T-cell (primary cell): ENCODE results near the gene ZNF213. TPM values are rescaled to one million over a fixed set of nuclear protein-coding genes. Genes with fewer than 3 reads are reported as not detected.
A peak's percentile ranks its signal among the peaks of the same experiment; 100 is the strongest.

Experiments used
- ATAC-seq, 4 experiments: fragments of 200-7000 bp in 3 of 4; fragments of 150-1000 bp in 1 of 4; cut with Tn5 transposase; replicated peaks in 1 of 4; 1 replicate in 3 of 4; 2 replicates in 1 of 4; pipeline ENCODE4 v1.10.0; 2021; ENCODE audit warnings: moderate library complexity in 3 of 4, mild to moderate bottlenecking in 2 of 4, moderate number of reproducible peaks in 1 of 4
- CTCF ChIA-PET, 2 donors: fragments of 300-600 bp; sonication (Branson Sonifier 250); formaldehyde crosslinking; loops; one replicate each; lab custom pipeline; 2022; ENCODE audit warnings: antibody characterized with exemption in 2 of 2; lab: Charles Lee
- POLR2A ChIA-PET, 2 donors: fragments of 300-600 bp; sonication (Branson Sonifier 250); formaldehyde crosslinking; loops; one replicate each; lab custom pipeline; 2022; ENCODE audit warnings: antibody characterized with exemption in 2 of 2; lab: Charles Lee
- DNase-seq, 35 experiments: peaks; one replicate each; pipeline versions ENCODE4 v3.0.0 to v3.0.0-alpha.2; 2013 to 2023
- H3K27ac ChIP-seq: one replicate; pipeline ENCODE4 v1.5.1; 2013; ENCODE audit warnings: low read length
- H3K27me3 ChIP-seq, 2 experiments: replicated peaks in 1 of 2; 1 replicate in 1 of 2; 2 replicates in 1 of 2; pipeline versions ENCODE4 v1.6.1 to v1.7.0; 2013; ENCODE audit warnings: low read length in 1 of 2, mixed read lengths in 1 of 2; ENCODE audit not compliant: control insufficient read depth in 2 of 2, insufficient read depth in 2 of 2; ENCODE audit errors: extremely low read depth in 1 of 2
- H3K36me3 ChIP-seq, 2 donors: 1 replicate in 1 of 2; 2 replicates in 1 of 2; pipeline versions ENCODE4 v1.6.1 to v1.7.0; 2013; ENCODE audit warnings: low read length in 1 of 2; ENCODE audit not compliant: control insufficient read depth in 2 of 2, insufficient read depth in 1 of 2; ENCODE audit errors: extremely low read depth in 1 of 2
- H3K4me1 ChIP-seq, 2 experiments: 1 replicate in 1 of 2; 2 replicates in 1 of 2; pipeline versions ENCODE4 v1.6.1 to v1.7.0; 2013; ENCODE audit warnings: low read length in 2 of 2, mixed read lengths in 1 of 2; ENCODE audit not compliant: insufficient read depth in 2 of 2, control insufficient read depth in 1 of 2; ENCODE audit errors: extremely low read depth in 1 of 2
- H3K4me3 ChIP-seq, 2 donors: 1 replicate in 1 of 2; 2 replicates in 1 of 2; pipeline versions ENCODE4 v1.5.1 to v1.7.0; 2013; ENCODE audit warnings: mild to moderate bottlenecking in 2 of 2, low read length in 1 of 2, moderate library complexity in 1 of 2; ENCODE audit not compliant: control insufficient read depth in 1 of 2; ENCODE audit errors: extremely low read depth in 1 of 2
- H3K9me3 ChIP-seq: 2 replicates; pipeline ENCODE4 v1.7.0; 2013
- H3K27ac Mint-ChIP-seq, 2 donors: one replicate each; pipeline ENCODE4 v1.8.0; 2020 to 2021; ENCODE audit warnings: mild to moderate bottlenecking in 2 of 2, mixed read lengths in 2 of 2
- H3K27me3 Mint-ChIP-seq, 2 donors: one replicate each; pipeline ENCODE4 v1.8.0; 2021 to 2022; ENCODE audit warnings: mixed read lengths in 2 of 2
- H3K36me3 Mint-ChIP-seq: one replicate; pipeline ENCODE4 v1.8.0; 2021; ENCODE audit warnings: mixed read lengths
- H3K4me1 Mint-ChIP-seq, 3 donors: one replicate each; pipeline ENCODE4 v1.8.0; 2020 to 2022; ENCODE audit warnings: mixed read lengths in 3 of 3, mild to moderate bottlenecking in 1 of 3
- H3K4me3 Mint-ChIP-seq, 3 donors: one replicate each; pipeline ENCODE4 v1.8.0; 2020 to 2022; ENCODE audit warnings: mild to moderate bottlenecking in 3 of 3, mixed read lengths in 3 of 3, moderate library complexity in 3 of 3
- H3K9me3 Mint-ChIP-seq, 3 donors: one replicate each; pipeline ENCODE4 v1.8.0; 2020 to 2022; ENCODE audit warnings: mixed read lengths in 3 of 3
- WGBS: methylation state at CpG from one replicate; pipeline ENCODE4 v1.1.5; 2013; ENCODE audit warnings: missing lambda C conversion rate; ENCODE audit not compliant: insufficient coverage; 5-methylcytosine and 5-hydroxymethylcytosine counted together
- total RNA-seq, 35 experiments: library from RNA in 6 of 35; stranded (reverse) in 6 of 35; fragments of 120-200 nt in 1 of 35; gene quantifications; one replicate each; pipeline versions ENCODE4 v1.2.1 to v1.2.4 and lab custom pipeline; 2013 to 2026

ZNF213 gene
- total RNA-seq, 5 donors from 2014 or later (not counting 1 experiment from before 2014, with no cell fraction given) = 3.1 to 16.9 (median 12.8) TPM

DNA sequence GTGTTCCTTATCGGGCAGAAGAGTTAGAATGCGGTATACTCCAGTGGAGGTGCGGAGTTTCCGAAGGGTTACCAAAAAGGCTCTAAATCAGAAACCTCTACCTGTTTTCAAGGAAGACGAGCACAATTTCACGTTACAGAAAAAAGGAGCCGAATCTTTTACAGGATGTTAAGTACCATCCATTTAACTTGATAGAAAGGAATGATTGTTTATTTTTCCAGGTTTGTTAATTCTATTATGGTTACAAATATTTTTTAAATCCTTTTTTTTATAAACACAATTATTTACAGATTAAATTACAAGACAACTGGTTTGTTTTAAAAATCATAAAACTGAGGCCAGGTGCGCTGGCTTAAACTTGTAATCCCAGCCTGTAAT is 18.2 kb downstream of the ZNF213 start:
- H3K27ac Mint-ChIP-seq = peak overlapping the region; percentile 79 to 94
- H3K4me3 Mint-ChIP-seq = peak overlapping the region; percentile 71 to 93 (median 81)
- ChIA-PET POLR2A (interaction anchor here in 1 of 2 donors (0.6 kb wide), 1 partner anchor 893 kb away, joined by 18 read pairs; no protein-coding TSS in a partner anchor), CTCF (no interaction called here)
- WGBS = no CpG with 5 or more reads among the region's 8 CpGs
- Histone ChIP-seq H3K27ac (peak overlapping the region; percentile 42), H3K36me3 (no peaks in the 10 kb centered on the region), H3K9me3 (no peaks in the 10 kb centered on the region), H3K4me3 (no peak overlapping the region), H3K4me1 (peaks cover 11 to 50% of the 10 kb centered on the region in 2 experiments), H3K27me3 (peaks cover 0 to 14% of the 10 kb centered on the region in 2 experiments)
- peaks cover 30 to 35% (median 32%) of the 10 kb centered on the region in 3 donors for H3K4me1 Mint-ChIP-seq
- DNase-seq (no peak), ATAC-seq (no peak)
- peaks cover 0 to 25% (median 2%) of the 10 kb centered on the region in 3 donors for H3K9me3 Mint-ChIP-seq
- H3K27me3 Mint-ChIP-seq = peaks cover 0 to 5% of the 10 kb centered on the region in 2 donors
- H3K36me3 Mint-ChIP-seq = no peaks in the 10 kb centered on the region

DNA sequence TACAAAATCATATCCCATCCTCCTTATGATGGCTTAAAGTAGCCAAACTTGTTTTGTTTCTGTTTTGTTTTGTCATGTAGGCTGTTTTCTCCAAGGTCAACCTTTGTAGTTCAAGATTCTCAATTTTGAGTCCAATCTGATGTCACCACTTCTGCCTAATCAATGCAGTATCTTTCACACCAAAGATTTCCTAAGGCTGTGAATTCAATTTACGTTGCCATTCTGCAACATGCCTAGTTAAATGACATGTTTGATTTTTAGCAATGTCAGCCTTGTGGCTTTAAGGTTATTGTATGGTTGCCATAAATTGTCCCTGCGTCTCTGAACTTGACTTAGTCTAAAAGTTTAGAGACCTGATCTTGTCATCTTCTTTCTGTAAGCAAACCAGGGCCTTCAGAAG is 20.4 kb downstream of the ZNF213 start:
- 92% methylated on average over 1 of the region's 2 CpGs for WGBS
- Mint-ChIP-seq H3K9me3 (peaks cover 0 to 25% (median 2%) of the 10 kb centered on the region in 3 donors), H3K36me3 (no peaks in the 10 kb centered on the region), H3K4me3 (no peak overlapping the region), H3K27me3 (peaks cover 0 to 5% of the 10 kb centered on the region in 2 donors), H3K4me1 (peaks cover 36 to 42% (median 40%) of the 10 kb centered on the region in 3 donors), H3K27ac (peak overlapping the region; percentile 61 to 66)
- no peaks in the 10 kb centered on the region for H3K36me3 ChIP-seq
- DNase-seq = no peak
- H3K27ac ChIP-seq = no peak overlapping the region
- ChIA-PET POLR2A (no interaction called here), CTCF (no interaction called here)
- ATAC-seq = no peak
- peaks cover 0 to 17% of the 10 kb centered on the region in 2 experiments for H3K27me3 ChIP-seq
- H3K4me3 ChIP-seq = no peak overlapping the region
- H3K4me1 ChIP-seq = peaks cover 17 to 52% of the 10 kb centered on the region in 2 experiments
- H3K9me3 ChIP-seq = no peaks in the 10 kb centered on the region

DNA sequence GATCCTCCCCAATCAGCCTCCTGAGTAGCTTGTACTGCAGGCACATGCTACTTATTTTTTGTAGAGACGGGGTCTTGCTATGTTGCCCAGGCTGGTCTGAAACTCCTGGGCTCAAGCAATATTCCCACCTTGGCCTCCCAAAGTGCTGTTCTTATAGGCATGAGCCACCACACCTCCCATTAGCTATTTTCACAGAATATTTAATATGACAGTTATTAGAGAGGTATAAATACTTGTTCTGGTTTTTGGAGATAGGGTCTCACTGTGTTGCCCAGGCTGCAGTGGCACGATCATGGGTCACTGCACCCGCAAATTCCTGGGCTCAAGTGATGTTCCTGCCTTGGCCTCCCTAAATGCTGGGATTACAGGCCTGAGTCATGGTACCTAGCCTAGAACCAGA is 21.1 kb downstream of the ZNF213 start:
- Mint-ChIP-seq H3K4me3 (no peak overlapping the region), H3K4me1 (peaks cover 32 to 39% (median 34%) of the 10 kb centered on the region in 3 donors), H3K9me3 (peaks cover 0 to 25% (median 2%) of the 10 kb centered on the region in 3 donors), H3K36me3 (no peaks in the 10 kb centered on the region), H3K27ac (no peak overlapping the region), H3K27me3 (peaks cover 0 to 5% of the 10 kb centered on the region in 2 donors)
- Histone ChIP-seq H3K36me3 (no peaks in the 10 kb centered on the region), H3K27ac (no peak overlapping the region), H3K9me3 (no peaks in the 10 kb centered on the region), H3K4me3 (no peak overlapping the region), H3K27me3 (peaks cover 0 to 15% of the 10 kb centered on the region in 2 experiments), H3K4me1 (peaks cover 14 to 47% of the 10 kb centered on the region in 2 experiments)
- DNase-seq = no peak
- ATAC-seq = no peak
- POLR2A ChIA-PET = no interaction called here
- 100% methylated on average over 2 of the region's 3 CpGs for WGBS
- CTCF ChIA-PET = no interaction called here

DNA sequence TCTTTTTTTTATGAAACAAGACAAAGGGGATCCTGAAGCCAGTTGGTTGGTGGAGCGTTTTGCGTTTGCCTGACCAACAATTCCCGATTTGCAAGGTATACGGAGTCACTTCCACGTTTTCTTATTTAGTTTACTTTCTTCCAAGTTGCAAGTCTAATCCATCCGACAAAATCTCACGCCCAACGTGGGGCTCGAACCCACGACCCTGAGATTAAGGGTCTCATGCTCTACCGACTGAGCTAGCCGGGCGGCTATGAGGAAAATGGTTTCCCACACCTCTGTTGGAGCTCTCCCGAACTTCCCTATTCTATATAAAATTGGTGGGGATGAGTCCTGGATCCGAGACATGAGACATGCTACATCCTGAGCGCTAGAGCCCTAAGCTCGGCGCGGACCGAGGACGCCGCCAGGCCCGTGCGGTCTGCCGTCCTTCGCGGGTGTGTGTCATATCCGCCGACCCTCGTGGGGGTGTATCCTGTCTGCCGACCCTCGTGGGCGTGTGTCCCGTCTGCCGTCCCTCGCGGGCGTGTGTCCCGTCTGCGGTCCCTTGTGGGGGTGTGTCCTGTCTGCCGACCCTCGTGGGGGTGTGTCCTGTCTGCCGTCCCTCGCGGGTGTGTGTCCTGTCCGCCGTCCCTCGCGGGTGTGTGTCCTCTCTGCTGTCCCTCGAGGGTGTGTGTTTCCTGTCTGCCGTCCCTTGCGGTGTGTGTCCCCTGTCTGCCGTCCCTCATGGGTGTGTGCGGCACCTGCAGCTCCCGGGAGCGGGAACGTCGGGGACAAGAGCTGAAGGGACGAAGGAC is 22.6 kb downstream of the ZNF213 start:
- no peaks in the 10 kb centered on the region for H3K9me3 ChIP-seq
- H3K27me3 ChIP-seq = peaks cover 0 to 8% of the 10 kb centered on the region in 2 experiments
- H3K27ac Mint-ChIP-seq = peak overlapping the region; percentile 88 to 90
- H3K36me3 Mint-ChIP-seq = no peaks in the 10 kb centered on the region
- peak overlapping the region; percentile 87 to 96 (median 91) for H3K4me3 Mint-ChIP-seq
- H3K9me3 Mint-ChIP-seq = peaks cover 0 to 24% (median 2%) of the 10 kb centered on the region in 3 donors
- H3K4me1 Mint-ChIP-seq = peaks cover 27 to 34% (median 30%) of the 10 kb centered on the region in 3 donors
- H3K4me1 ChIP-seq = peaks cover 12 to 33% of the 10 kb centered on the region in 2 experiments
- ATAC-seq = peak; percentile 1 to 11 (median 6)
- WGBS = 2% methylated on average over 48 of the region's 59 CpGs
- H3K27ac ChIP-seq = peak overlapping the region; percentile 69
- DNase-seq = peak in 21 of 35 experiments; percentile 15 to 70 (median 38)
- H3K36me3 ChIP-seq = no peaks in the 10 kb centered on the region
- H3K27me3 Mint-ChIP-seq = peaks cover 0 to 4% of the 10 kb centered on the region in 2 donors
- H3K4me3 ChIP-seq = peak overlapping the region; percentile 57 to 67
- CTCF ChIA-PET = interaction anchor here (0.6 to 1.4 kb wide), 2 partner anchors 7 to 56 kb away, joined by 6 to 8 read pairs; no protein-coding TSS in a partner anchor
- POLR2A ChIA-PET = interaction anchor here in 1 of 2 donors (0.7 kb wide), 1 partner anchor 156 kb away, joined by 3 read pairs; no protein-coding TSS in a partner anchor

- peaks cover 0 to 20% (median 2%) of the 10 kb centered on the region in 3 donors for H3K9me3 Mint-ChIP-seq
- peak overlapping the region; percentile 87 to 96 (median 91) for H3K4me3 Mint-ChIP-seq
- peak overlapping the region; percentile 88 to 90 for H3K27ac Mint-ChIP-seq
- ATAC-seq (peak; percentile 12 to 20 (median 15)), DNase-seq (no peak)
- Histone ChIP-seq H3K36me3 (no peaks in the 10 kb centered on the region), H3K4me1 (peaks cover 12 to 30% of the 10 kb centered on the region in 2 experiments), H3K9me3 (no peaks in the 10 kb centered on the region), H3K4me3 (peak overlapping the region; percentile 57 to 67), H3K27ac (peak overlapping the region; percentile 69), H3K27me3 (peaks cover 0 to 7% of the 10 kb centered on the region in 2 experiments)
- H3K4me1 Mint-ChIP-seq = peaks cover 22 to 29% (median 24%) of the 10 kb centered on the region in 3 donors
- ChIA-PET POLR2A (interaction anchor here (0.7 kb wide), 2 partner anchors 9 to 12 kb away, joined by 3 to 16 read pairs; no protein-coding TSS in a partner anchor), CTCF (interaction anchor here (0.6 to 1.4 kb wide), 6 partner anchors 8 to 906 kb away, joined by 3 to 13 read pairs (median 4); no protein-coding TSS in a partner anchor)
- WGBS = 2% methylated on average over 23 of the region's 27 CpGs
- no peaks in the 10 kb centered on the region for H3K27me3 Mint-ChIP-seq
- no peaks in the 10 kb centered on the region for H3K36me3 Mint-ChIP-seq
Measured at GRCh38 chr16:3158026-3158509, 23.2 kb downstream of the ZNF213 start.
